Thoracic aorta (tissue), 2 donors: ENCODE results near the gene CZIB. TPM values are rescaled to one million over a fixed set of nuclear protein-coding genes. Genes with fewer than 3 reads are reported as not detected.

ENCODE experiments used
- ATAC-seq: fragments of 150-250 bp; one replicate; pipeline ENCODE4 v1.8.0; 2017; ENCODE audit warnings: low read depth; ENCODE audit not compliant: insufficient number of reproducible peaks, low FRiP score
- DNase-seq: peaks from one replicate; pipeline ENCODE4 v3.0.0-alpha.2; 2020; ENCODE audit warnings: low spot score
- H3K27ac ChIP-seq, 2 donors: fragments of 200-600 bp; sonication (generic); 1 replicate in 1 of 2; 2 replicates in 1 of 2; pipeline ENCODE4 v1.5.1; 2016; ENCODE audit warnings: mild to moderate bottlenecking in 2 of 2, moderate library complexity in 2 of 2
- H3K27me3 ChIP-seq: fragments of 200-600 bp; sonication (generic); replicated peaks from 2 replicates; pipeline ENCODE4 v1.6.0; 2016; ENCODE audit warnings: mild to moderate bottlenecking; ENCODE audit not compliant: insufficient read depth
- H3K36me3 ChIP-seq: fragments of 200-600 bp; sonication (generic); one replicate; pipeline ENCODE4 v1.5.1; 2016
- H3K4me1 ChIP-seq, 2 donors: fragments of 200-600 bp; sonication (generic); 1 replicate in 1 of 2; 2 replicates in 1 of 2; pipeline versions ENCODE4 v1.5.1 to v1.6.0; 2016; ENCODE audit warnings: low read depth in 2 of 2, mild to moderate bottlenecking in 1 of 2; ENCODE audit not compliant: control insufficient read depth in 1 of 2
- H3K4me3 ChIP-seq: fragments of 200-600 bp; sonication (generic); 2 replicates; pipeline ENCODE4 v1.5.1; 2016; ENCODE audit warnings: mild to moderate bottlenecking
- H3K9me3 ChIP-seq: fragments of 200-600 bp; sonication (generic); 2 replicates; pipeline ENCODE4 v1.5.1; 2016
- total RNA-seq, 2 donors: library from RNA; depleted of rRNA; stranded (reverse); fragments of >200 nt; gene quantifications; one replicate each; pipeline versions ENCODE4 v1.1.0 to v1.2.3, GENCODE V29; 2016
- TF ChIP-seq, protein P1 (sequence below): fragments of 200-600 bp; sonication (generic); IDR thresholded peaks from one replicate; pipeline ENCODE4 v1.5.1; 2019; ENCODE audit warnings: antibody characterized with exemption

Gene CZIB
- total RNA-seq, 2 donors from 2014 or later = 46.4 to 49.6 TPM

DNA sequence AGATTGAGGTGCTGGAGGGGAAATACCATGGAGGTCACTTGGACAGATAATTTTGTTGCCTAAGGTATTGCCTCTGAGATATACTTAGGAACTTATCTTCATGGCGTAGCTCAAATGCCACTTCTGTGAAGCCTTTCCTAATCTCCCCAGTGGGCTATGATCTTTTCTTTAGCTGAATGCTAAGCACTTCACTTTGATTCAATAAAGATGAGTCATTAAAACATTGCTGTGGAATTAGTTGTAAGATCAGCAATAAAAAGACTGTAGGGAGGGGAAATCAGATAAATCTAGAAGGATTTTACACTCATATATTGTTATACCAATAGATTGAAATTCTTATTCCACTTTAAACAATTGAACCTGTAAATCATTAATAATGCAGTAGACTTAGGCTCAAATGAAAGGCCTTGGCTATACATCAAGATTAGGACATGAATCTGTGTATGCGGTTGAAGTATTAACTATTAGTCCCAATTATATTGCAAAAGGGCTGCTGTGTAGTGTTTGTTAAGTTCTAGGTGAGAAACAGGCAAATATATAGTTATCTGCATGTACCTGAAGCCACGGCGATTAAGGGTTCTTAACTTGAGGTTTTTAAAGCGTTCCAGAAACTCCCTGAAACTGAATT lies 37.1 kb upstream of the CZIB start:
- ATAC-seq (no peak), DNase-seq (no peak)
- no peaks in the 10 kb centered on the region for H3K27me3 ChIP-seq
- H3K4me1 ChIP-seq = no peaks in the 10 kb centered on the region
- TF ChIP-seq, protein P1, sequence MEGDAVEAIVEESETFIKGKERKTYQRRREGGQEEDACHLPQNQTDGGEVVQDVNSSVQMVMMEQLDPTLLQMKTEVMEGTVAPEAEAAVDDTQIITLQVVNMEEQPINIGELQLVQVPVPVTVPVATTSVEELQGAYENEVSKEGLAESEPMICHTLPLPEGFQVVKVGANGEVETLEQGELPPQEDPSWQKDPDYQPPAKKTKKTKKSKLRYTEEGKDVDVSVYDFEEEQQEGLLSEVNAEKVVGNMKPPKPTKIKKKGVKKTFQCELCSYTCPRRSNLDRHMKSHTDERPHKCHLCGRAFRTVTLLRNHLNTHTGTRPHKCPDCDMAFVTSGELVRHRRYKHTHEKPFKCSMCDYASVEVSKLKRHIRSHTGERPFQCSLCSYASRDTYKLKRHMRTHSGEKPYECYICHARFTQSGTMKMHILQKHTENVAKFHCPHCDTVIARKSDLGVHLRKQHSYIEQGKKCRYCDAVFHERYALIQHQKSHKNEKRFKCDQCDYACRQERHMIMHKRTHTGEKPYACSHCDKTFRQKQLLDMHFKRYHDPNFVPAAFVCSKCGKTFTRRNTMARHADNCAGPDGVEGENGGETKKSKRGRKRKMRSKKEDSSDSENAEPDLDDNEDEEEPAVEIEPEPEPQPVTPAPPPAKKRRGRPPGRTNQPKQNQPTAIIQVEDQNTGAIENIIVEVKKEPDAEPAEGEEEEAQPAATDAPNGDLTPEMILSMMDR = no peak
- no peak overlapping the region for H3K4me3 ChIP-seq
- H3K36me3 ChIP-seq = no peaks in the 10 kb centered on the region
- H3K9me3 ChIP-seq = no peaks in the 10 kb centered on the region
- H3K27ac ChIP-seq = no peak overlapping the region

DNA sequence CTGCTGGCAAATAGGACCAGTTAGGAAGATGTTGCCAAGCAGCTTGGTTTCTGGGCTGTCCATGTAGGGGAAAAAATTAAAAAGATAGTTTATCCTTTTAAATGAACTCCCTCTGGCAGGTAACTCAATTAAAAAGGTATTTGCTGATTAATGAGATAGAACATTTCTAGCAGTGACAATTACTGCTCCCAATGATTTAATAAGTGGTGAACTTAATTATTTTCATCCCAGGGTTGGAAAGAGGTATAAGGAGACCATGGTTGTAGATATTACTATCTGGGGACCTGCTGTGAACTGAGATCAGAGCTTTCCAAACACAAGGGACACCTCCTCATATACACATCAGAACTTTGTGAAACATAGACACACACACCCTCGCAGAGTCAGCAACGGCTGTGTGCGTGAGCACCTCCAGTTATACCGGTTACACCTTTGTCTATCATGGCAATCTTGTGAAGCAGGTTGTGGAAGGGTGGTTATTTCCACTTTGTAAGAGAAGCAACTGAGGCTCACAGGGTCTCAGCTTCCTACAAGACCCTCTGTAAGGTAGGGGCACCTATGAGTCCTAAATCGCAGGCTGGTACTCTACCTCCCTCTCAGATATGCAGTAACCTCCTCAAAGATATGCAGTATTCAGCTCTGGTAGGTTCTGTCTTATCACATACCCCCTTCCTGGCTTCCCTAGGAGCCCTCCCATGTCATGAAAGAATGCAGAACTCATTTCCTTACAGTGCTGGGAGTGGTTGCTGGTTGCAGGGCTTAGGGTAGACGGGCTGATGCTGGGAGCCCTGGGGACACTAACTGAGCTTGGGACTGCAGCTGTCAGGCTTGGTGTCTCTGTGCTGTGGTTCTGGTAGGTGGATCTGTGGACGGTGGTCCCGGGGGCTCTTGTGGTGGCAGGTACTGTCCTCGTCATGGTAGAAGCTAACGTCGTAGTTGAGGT lies 36.3 kb upstream of the CZIB start:
- no peak for DNase-seq
- no peaks in the 10 kb centered on the region for H3K4me1 ChIP-seq
- no peaks in the 10 kb centered on the region for H3K9me3 ChIP-seq
- no peak for ATAC-seq
- TF ChIP-seq, protein P1 = no peak
- no peaks in the 10 kb centered on the region for H3K27me3 ChIP-seq
- no peak overlapping the region for H3K27ac ChIP-seq
- no peak overlapping the region for H3K4me3 ChIP-seq
- H3K36me3 ChIP-seq = no peaks in the 10 kb centered on the region

- Histone ChIP-seq H3K9me3 (no peaks in the 10 kb centered on the region), H3K27ac (no peak overlapping the region), H3K36me3 (no peaks in the 10 kb centered on the region), H3K4me1 (no peaks in the 10 kb centered on the region), H3K27me3 (no peaks in the 10 kb centered on the region), H3K4me3 (no peak overlapping the region)
- TF ChIP-seq, protein P1 = no peak
- ATAC-seq (no peak), DNase-seq (no peak)
These were observed 34.6 kb upstream of the CZIB start for GRCh38 chr1:53255031-53255430.

DNA sequence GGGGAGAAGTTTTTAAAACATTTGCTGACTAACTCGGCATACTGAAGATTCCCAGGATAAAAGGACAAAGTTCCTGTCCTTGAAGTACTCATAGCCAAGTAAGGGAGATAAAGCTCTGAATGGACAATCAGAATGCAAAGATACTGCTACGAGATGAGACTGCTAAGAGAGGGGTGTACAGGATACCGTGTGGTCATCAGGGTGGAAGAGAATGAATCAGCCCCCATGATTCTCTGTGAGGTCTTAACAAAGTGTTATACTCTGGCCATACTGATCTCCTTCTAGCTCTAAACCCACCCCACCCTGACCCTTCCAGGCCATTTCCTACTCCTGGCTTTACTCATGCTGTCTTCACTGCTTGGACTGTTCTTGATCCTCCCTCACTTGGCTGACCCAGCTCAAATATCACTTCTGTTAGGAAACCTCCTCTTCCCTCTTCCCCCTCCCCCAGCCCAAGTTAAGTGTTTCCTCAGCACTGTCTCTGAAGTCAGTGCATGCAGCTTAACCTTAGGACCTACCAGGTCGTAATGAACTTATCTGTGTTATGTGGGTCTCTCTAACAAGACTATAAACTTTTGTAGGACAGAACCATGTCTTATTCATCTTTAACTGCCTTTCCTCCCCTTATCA lies 33.7 kb upstream of the CZIB start:
- no peaks in the 10 kb centered on the region for H3K36me3 ChIP-seq
- TF ChIP-seq, protein P1 = no peak
- ATAC-seq = no peak
- H3K4me3 ChIP-seq = no peak overlapping the region
- no peaks in the 10 kb centered on the region for H3K27me3 ChIP-seq
- no peak for DNase-seq
- H3K27ac ChIP-seq = no peak overlapping the region
- H3K4me1 ChIP-seq = no peaks in the 10 kb centered on the region
- H3K9me3 ChIP-seq = no peaks in the 10 kb centered on the region

DNA sequence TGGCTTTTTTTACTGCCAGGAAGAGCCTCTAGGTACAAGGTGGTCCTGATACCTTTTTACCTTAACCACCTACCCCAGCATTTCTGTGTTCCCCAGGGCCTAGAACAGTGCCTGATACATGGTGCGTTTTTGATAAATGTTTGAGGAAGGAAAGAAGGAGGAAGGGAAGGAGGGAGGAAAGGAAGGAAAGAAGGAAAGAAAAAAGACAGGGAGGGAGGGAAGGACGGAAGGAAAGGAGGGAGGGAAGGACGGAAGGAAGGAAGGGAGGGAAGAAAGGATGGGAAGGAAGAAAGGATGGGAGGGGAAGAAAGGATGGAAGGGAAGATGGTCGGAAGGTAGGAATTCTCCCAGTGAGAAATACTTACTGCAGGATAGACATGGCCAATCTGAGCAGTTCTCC lies 29.9 kb upstream of the CZIB start:
- no peaks in the 10 kb centered on the region for H3K4me1 ChIP-seq
- TF ChIP-seq, protein P1 = no peak

More for the DNA sequence above, 29.9 kb upstream of the CZIB start:
- no peak overlapping the region for H3K27ac ChIP-seq
- no peak overlapping the region for H3K4me3 ChIP-seq
- no peaks in the 10 kb centered on the region for H3K36me3 ChIP-seq
- no peak for ATAC-seq
- H3K9me3 ChIP-seq = no peaks in the 10 kb centered on the region
- no peak for DNase-seq
- H3K27me3 ChIP-seq = no peaks in the 10 kb centered on the region
